Measurements from ENCODE around the gene ANO6.
A peak's percentile ranks its signal among the peaks of the same experiment; 100 is the strongest.

The ANO6 gene

GRCh38 chr12:45431126-45431525, 215.2 kb downstream of the ANO6 start:
- no peak for DNase-seq (ENCODE audit: low read depth in 1 of 2, low spot score in 1 of 2)
- no peak for TF ChIP-seq JUND (IDR thresholded peaks at IDR 0.05; ENCODE audit: low read depth)
- in situ Hi-C loops (cut with HindIII; ENCODE audit: low pct_unique_long_range_greater_than_20kb, low sequenced_read_pairs), result no loop called here

GRCh38 chr12:45432710-45433109, 216.8 kb downstream of the ANO6 start:
- DNase-seq (ENCODE audit: low read depth in 1 of 2, low spot score in 1 of 2), result no peak
- no peak for TF ChIP-seq JUND (IDR thresholded peaks at IDR 0.05; ENCODE audit: low read depth)
- in situ Hi-C loops (cut with HindIII; ENCODE audit: low pct_unique_long_range_greater_than_20kb, low sequenced_read_pairs), result no loop called here

- TF ChIP-seq JUND (IDR thresholded peaks at IDR 0.05; ENCODE audit: low read depth), result no peak
- in situ Hi-C loops (cut with HindIII; ENCODE audit: low pct_unique_long_range_greater_than_20kb, low sequenced_read_pairs), result no loop called here
- no peak for DNase-seq (ENCODE audit: low read depth in 1 of 2, low spot score in 1 of 2)
Measured at GRCh38 chr12:45433441-45433868, 217.6 kb downstream of the ANO6 start.

- no peak for DNase-seq (ENCODE audit: low read depth in 1 of 2, low spot score in 1 of 2)
- no peak for TF ChIP-seq JUND (IDR thresholded peaks at IDR 0.05; ENCODE audit: low read depth)
- in situ Hi-C loops (cut with HindIII; ENCODE audit: low pct_unique_long_range_greater_than_20kb, low sequenced_read_pairs), result no loop called here
Measured at GRCh38 chr12:45434094-45434493, 218.2 kb downstream of the ANO6 start.

GRCh38 chr12:45435945-45436710, 220.2 kb downstream of the ANO6 start:
- in situ Hi-C loops (cut with HindIII; ENCODE audit: low pct_unique_long_range_greater_than_20kb, low sequenced_read_pairs), result no loop called here
- TF ChIP-seq JUND (IDR thresholded peaks at IDR 0.05; ENCODE audit: low read depth), result no peak

GRCh38 chr12:45439039-45439438, 223.1 kb downstream of the ANO6 start:
- no peak for DNase-seq (ENCODE audit: low read depth in 1 of 2, low spot score in 1 of 2)
- in situ Hi-C loops (cut with HindIII; ENCODE audit: low pct_unique_long_range_greater_than_20kb, low sequenced_read_pairs), result no loop called here
- no peak for TF ChIP-seq JUND (IDR thresholded peaks at IDR 0.05; ENCODE audit: low read depth)

More at GRCh38 chr12:45435945-45436710, 220.2 kb downstream of the ANO6 start:
- DNase-seq (ENCODE audit: low read depth in 1 of 2, low spot score in 1 of 2), result peak in 1 of 2 experiments; percentile 22

- no peak for DNase-seq (ENCODE audit: low read depth in 1 of 2, low spot score in 1 of 2)
- in situ Hi-C loops (cut with HindIII; ENCODE audit: low pct_unique_long_range_greater_than_20kb, low sequenced_read_pairs), result no loop called here
- TF ChIP-seq JUND (IDR thresholded peaks at IDR 0.05; ENCODE audit: low read depth), result no peak
Measured at GRCh38 chr12:45446013-45446412, 230.1 kb downstream of the ANO6 start.

GRCh38 chr12:45458238-45458637, 242.3 kb downstream of the ANO6 start:
- DNase-seq (ENCODE audit: low read depth in 1 of 2, low spot score in 1 of 2), result no peak
- in situ Hi-C loops (cut with HindIII; ENCODE audit: low pct_unique_long_range_greater_than_20kb, low sequenced_read_pairs), result no loop called here
- no peak for TF ChIP-seq JUND (IDR thresholded peaks at IDR 0.05; ENCODE audit: low read depth)

- no peak for DNase-seq (ENCODE audit: low read depth in 1 of 2, low spot score in 1 of 2)
- TF ChIP-seq JUND (IDR thresholded peaks at IDR 0.05; ENCODE audit: low read depth), result no peak
- in situ Hi-C loops (cut with HindIII; ENCODE audit: low pct_unique_long_range_greater_than_20kb, low sequenced_read_pairs), result no loop called here
Measured at GRCh38 chr12:45458854-45459807, 243.2 kb downstream of the ANO6 start.

GRCh38 chr12:45462506-45462905, 246.6 kb downstream of the ANO6 start:
- DNase-seq (ENCODE audit: low read depth in 1 of 2, low spot score in 1 of 2), result no peak
- TF ChIP-seq JUND (IDR thresholded peaks at IDR 0.05; ENCODE audit: low read depth), result no peak
- in situ Hi-C loops (cut with HindIII; ENCODE audit: low pct_unique_long_range_greater_than_20kb, low sequenced_read_pairs), result no loop called here

GRCh38 chr12:45464699-45465098, 248.8 kb downstream of the ANO6 start:
- DNase-seq (ENCODE audit: low read depth in 1 of 2, low spot score in 1 of 2), result peak in 1 of 2 experiments; percentile 42
- in situ Hi-C loops (cut with HindIII; ENCODE audit: low pct_unique_long_range_greater_than_20kb, low sequenced_read_pairs), result no loop called here
- TF ChIP-seq JUND (IDR thresholded peaks at IDR 0.05; ENCODE audit: low read depth), result no peak

GRCh38 chr12:45468751-45469615, 253.1 kb downstream of the ANO6 start:
- peak; percentile 61 to 85 for DNase-seq (ENCODE audit: low read depth in 1 of 2, low spot score in 1 of 2)
- in situ Hi-C loops (cut with HindIII; ENCODE audit: low pct_unique_long_range_greater_than_20kb, low sequenced_read_pairs), result no loop called here
- no peak for TF ChIP-seq JUND (IDR thresholded peaks at IDR 0.05; ENCODE audit: low read depth)
